RWPE1 (cell line): ENCODE data around the gene ENDOU.

ENCODE experiments used
- CTCF ChIA-PET: fragments of 350-600 bp; sonication (Branson Sonifier 250); formaldehyde crosslinking; extraction: SDS; loops from one replicate; lab custom pipeline; 2021; lab: Yijun Ruan, JAX
- POLR2A ChIA-PET: fragments of 400-600 bp; formaldehyde crosslinking; extraction: SDS; loops from one replicate; lab custom pipeline; 2020; ENCODE audit warnings: antibody characterized with exemption; ENCODE audit not compliant: low non-redundant PET; lab: Yijun Ruan, JAX
- DNase-seq: peaks from one replicate; pipeline ENCODE4 v3.0.0; 2012; ENCODE audit warnings: low spot score
- H3K27ac ChIP-seq: fragments of 450-650 bp; 2 replicates; pipeline ENCODE4 v1.5.1; 2017
- TF ChIP-seq, protein P1 (sequence below): fragments of 450-650 bp; conservative IDR thresholded peaks from 2 replicates; pipeline ENCODE4 v1.5.1; 2017; ENCODE audit warnings: low read depth, mild to moderate bottlenecking

ENDOU gene

GRCh38 chr12:47725091-47725772, at the start of gene ENDOU:
Gene ENDOU, minus strand, starts transcription at chr12:47725490. Its CDS starts 77 bp downstream, at chr12:47725413.
- ChIA-PET CTCF (interaction anchor here (0.5 kb wide), 1 partner anchor 421 kb away, joined by 4 read pairs; no protein-coding TSS in a partner anchor), POLR2A (no interaction called here)
- TF ChIP-seq, protein P1, sequence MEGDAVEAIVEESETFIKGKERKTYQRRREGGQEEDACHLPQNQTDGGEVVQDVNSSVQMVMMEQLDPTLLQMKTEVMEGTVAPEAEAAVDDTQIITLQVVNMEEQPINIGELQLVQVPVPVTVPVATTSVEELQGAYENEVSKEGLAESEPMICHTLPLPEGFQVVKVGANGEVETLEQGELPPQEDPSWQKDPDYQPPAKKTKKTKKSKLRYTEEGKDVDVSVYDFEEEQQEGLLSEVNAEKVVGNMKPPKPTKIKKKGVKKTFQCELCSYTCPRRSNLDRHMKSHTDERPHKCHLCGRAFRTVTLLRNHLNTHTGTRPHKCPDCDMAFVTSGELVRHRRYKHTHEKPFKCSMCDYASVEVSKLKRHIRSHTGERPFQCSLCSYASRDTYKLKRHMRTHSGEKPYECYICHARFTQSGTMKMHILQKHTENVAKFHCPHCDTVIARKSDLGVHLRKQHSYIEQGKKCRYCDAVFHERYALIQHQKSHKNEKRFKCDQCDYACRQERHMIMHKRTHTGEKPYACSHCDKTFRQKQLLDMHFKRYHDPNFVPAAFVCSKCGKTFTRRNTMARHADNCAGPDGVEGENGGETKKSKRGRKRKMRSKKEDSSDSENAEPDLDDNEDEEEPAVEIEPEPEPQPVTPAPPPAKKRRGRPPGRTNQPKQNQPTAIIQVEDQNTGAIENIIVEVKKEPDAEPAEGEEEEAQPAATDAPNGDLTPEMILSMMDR: no peak
- peak; percentile 37 for DNase-seq
- H3K27ac ChIP-seq: no peak within 1 kb of the TSS

DNA sequence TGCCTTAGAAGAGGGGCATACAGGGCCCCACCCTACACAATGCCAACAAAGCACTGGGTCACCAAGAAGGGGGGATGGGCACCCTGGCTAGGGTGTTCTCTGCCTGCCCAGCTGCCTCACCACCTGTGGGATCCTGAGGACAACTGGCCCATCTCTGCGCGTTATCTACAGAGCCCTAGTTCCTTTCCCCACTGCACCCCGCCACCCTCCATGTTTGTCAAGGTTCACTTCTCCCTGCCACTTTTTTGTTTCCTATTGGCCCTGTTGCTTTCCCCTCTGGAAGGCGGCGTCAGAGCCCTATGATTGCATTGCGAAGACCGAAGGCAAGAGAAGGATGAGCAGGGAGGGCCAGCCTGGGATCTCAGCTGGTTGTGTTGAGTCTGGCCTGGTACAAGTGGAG, 49.4 kb upstream of the ENDOU start:
- ChIA-PET POLR2A (no interaction called here), CTCF (interaction anchor here (0.7 to 11.5 kb wide), 4 partner anchors 8 to 147 kb away, joined by 3 to 167 read pairs (median 4); no protein-coding TSS in a partner anchor)
- no peak for DNase-seq
- H3K27ac ChIP-seq: peak overlapping the region; percentile 63
- TF ChIP-seq, protein P1: no peak

DNA sequence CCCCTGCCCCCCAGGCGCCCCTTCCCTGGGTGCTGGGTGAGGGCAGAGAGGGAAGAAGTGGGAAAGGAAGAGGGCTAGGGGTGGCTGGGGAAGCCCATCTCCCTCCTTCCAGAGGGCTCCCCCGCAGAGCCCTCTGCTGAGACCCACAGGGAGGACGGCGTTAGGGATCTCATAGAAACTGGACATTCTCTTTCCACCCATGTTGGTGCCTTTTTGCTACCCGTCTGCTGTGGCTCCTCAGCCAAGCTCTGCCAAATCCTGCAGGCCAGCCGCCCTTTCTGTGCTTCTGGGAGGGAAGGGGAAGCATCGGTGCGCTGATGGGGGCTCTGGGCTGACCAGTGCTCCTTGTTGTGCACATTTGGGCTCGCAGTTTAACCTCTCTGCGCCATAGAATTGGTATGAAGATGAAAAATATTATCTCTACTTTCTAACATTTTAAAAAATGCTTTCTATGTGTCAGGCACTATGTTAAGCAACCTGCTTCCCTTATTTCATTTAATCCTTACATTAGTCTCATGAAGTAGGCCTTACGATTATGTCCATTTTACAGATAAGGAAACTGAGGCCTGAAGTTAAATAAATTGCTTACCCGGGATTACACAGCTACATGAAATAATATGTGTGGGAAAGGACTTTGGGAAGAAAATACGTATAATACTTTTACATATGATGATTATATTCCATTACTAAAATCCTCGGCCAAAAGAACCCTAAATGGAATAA, 48.7 kb upstream of the ENDOU start:
- CTCF ChIA-PET: interaction anchor here (0.6 to 11.5 kb wide), 5 partner anchors 8 to 94 kb away, joined by 3 to 167 read pairs (median 3); no protein-coding TSS in a partner anchor
- DNase-seq: no peak
- POLR2A ChIA-PET: no interaction called here
- TF ChIP-seq, protein P1: no peak
- peak overlapping the region; percentile 68 for H3K27ac ChIP-seq

- ChIA-PET POLR2A (interaction anchor here (0.6 kb wide), 1 partner anchor 15 kb away, joined by 3 read pairs; no protein-coding TSS in a partner anchor), CTCF (interaction anchor here (0.5 to 11.5 kb wide), 9 partner anchors 9 to 122 kb away, joined by 3 to 167 read pairs (median 5); partner anchors contain the start of gene RAPGEF3)
- DNase-seq: peak; percentile 87
- TF ChIP-seq, protein P1: peak; percentile 79
- peak within 1 kb of the TSS; percentile 68 for H3K27ac ChIP-seq
Observed at GRCh38 chr12:47773062-47773857, 48.0 kb upstream of the ENDOU start, which contains the start of gene SLC48A1. Gene SLC48A1, plus strand, starts transcription at chr12:47773238. Its CDS starts 67 bp downstream, at chr12:47773305.

DNA sequence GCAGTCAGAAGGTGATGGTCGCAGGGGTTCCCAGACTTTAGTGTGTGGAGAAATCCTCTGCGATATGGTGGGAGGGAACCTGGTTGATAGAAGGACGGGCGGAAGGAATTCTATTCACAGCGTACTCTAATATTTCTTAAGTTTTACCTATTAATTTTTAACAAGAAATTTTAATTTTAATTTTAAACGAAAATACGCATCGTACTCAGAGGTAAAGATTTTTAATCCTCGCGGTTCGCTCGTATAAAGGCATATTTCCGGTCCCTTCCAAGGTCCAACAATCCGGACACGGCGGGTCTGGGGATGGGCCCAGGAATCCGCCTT, 47.4 kb upstream of the ENDOU start:
- TF ChIP-seq, protein P1: no peak
- POLR2A ChIA-PET: interaction anchor here (0.6 kb wide), 1 partner anchor 14 kb away, joined by 3 read pairs; no protein-coding TSS in a partner anchor
- CTCF ChIA-PET: interaction anchor here (0.5 to 11.5 kb wide), 8 partner anchors 10 to 30 kb away, joined by 3 to 167 read pairs (median 5); partner anchors contain the start of gene RAPGEF3
- DNase-seq: no peak
- peak overlapping the region; percentile 68 for H3K27ac ChIP-seq
